ENCODE results near the gene SFTPD.

DNA sequence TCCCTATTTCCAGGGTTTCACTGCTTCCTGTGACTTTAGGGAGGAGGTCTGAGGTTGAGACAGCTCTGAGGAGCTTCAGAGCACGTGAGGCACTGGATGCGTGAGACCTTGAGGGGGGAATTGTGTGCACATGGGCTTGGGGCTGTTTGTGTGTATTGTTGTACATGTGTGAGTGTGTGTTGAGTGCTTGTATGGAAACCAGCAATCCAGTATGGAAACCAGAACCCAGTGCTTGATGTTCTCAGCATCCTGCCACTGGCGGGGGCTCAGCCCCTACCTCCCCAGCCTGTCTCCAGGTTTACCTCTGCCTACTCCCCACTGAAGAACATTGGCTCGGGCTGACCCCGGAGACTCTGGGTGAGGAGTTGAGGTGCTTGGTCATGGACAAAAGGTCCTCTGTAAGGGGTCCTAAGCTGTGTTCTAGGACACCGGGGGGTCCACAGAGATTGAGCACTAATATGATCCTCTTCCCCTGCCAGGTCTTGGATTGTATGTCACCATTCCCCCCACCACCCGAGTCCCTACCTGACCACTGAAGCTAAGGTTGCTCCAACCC, 20.8 kb downstream of the SFTPD start:
- TF ChIP-seq, protein P1, sequence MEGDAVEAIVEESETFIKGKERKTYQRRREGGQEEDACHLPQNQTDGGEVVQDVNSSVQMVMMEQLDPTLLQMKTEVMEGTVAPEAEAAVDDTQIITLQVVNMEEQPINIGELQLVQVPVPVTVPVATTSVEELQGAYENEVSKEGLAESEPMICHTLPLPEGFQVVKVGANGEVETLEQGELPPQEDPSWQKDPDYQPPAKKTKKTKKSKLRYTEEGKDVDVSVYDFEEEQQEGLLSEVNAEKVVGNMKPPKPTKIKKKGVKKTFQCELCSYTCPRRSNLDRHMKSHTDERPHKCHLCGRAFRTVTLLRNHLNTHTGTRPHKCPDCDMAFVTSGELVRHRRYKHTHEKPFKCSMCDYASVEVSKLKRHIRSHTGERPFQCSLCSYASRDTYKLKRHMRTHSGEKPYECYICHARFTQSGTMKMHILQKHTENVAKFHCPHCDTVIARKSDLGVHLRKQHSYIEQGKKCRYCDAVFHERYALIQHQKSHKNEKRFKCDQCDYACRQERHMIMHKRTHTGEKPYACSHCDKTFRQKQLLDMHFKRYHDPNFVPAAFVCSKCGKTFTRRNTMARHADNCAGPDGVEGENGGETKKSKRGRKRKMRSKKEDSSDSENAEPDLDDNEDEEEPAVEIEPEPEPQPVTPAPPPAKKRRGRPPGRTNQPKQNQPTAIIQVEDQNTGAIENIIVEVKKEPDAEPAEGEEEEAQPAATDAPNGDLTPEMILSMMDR (IDR thresholded peaks at IDR 0.05; ENCODE audit: low read depth, low read length) = no peak
- TF ChIP-seq EZH2phosphoT487 (IDR thresholded peaks at IDR 0.05; ENCODE audit: low read depth) = no peak
